ENCODE data around the gene ADAMTS8. TPM values are rescaled to one million over a fixed set of nuclear protein-coding genes. Genes with fewer than 3 reads are reported as not detected.
"Not testable (repeated sequence)": the region's sequence is repeated elsewhere in the genome, so short reads cannot be mapped to it uniquely, and the experiment has no call there.

The ADAMTS8 gene
- polyA plus RNA-seq, 3 donors: 0.28 to 0.82 (median 0.67) TPM

- 9 to 11% (median 10%) methylated on average over 11 of the region's 11 CpGs for WGBS, 3 donors
- H3K27ac ChIP-seq (ENCODE audit: low read depth, low read length): no peak overlapping the region
Measured at GRCh38 chr11:130448039-130448415, 19.6 kb upstream of the ADAMTS8 start.

GRCh38 chr11:130445788-130446187 lies 17.4 kb upstream of the ADAMTS8 start:
- 87 to 96% (median 90%) methylated on average over 3 of the region's 3 CpGs for WGBS, 3 donors
- no peak overlapping the region for H3K27ac ChIP-seq (ENCODE audit: low read depth, low read length)

DNA sequence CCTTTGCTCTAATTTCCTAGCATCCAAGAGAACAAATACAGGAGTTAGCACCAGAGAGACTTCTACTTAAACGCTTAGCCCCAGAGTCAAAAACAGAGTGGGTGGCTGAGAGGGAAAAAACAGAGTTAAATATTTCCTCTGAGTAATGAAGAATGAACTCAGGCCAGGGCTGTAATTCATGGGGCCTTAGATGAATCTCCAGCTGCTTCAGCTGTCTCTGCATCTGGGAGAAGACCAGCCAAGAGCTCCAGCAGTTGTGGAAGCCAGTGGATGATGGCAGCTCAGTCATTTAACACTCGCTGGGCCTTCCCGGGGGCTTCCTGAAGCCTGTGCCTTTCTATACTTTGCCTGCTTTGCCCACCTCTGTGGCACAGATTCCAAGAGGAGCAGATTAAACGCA lies 14.3 kb upstream of the ADAMTS8 start:
- WGBS, 3 donors: 51 to 78% (median 63%) methylated on average over 4 of the region's 4 CpGs
- no peak overlapping the region for H3K27ac ChIP-seq (ENCODE audit: low read depth, low read length)

DNA sequence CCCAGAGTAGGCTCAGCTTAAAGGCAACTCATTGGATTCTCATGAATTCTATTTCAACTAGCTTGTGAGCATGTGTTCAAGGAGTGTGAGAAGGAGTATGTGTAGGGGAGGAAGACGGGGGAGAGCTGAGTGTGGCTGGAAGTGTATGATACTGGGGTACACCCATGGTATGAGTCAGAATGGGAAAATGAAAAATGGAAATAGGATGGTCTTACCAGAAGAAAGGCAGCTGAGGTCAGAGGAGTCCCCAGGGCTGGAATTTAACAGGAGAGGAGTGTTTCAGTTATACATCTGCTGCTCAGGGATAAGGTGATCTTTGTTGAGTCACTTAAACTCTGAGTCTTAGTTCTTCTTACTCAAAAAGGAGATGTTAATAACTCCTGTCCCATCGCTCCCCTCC lies 13.3 kb upstream of the ADAMTS8 start:
- WGBS, 3 donors: 72 to 97% (median 81%) methylated on average over 2 of the region's 2 CpGs
- no peak overlapping the region for H3K27ac ChIP-seq (ENCODE audit: low read depth, low read length)

DNA sequence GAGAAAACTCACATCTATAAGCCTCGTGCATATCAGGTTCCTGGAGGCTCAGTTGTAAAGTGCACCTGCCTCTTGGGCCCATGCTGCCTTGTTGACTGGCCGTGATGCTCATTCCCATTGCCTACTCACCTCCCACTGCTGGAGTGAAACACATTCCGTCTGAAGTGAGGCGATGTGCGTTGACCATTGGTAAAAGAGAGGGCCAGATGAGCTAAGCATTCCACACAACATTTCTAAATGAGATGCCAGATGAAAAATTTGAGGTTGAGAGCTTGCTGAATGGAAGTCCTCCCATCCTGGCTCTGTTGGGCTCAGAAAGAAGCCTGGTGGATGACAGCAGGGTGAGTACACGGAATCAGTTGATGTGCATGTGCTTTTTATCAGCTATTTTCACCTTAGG lies 11.5 kb upstream of the ADAMTS8 start:
- no peak overlapping the region for H3K27ac ChIP-seq (ENCODE audit: low read depth, low read length)
- 76 to 95% (median 87%) methylated on average over 6 of the region's 6 CpGs for WGBS, 3 donors

- 53 to 84% (median 59%) methylated on average over 4 of the region's 4 CpGs for WGBS, 3 donors
- H3K27ac ChIP-seq (ENCODE audit: low read depth, low read length): no peak overlapping the region
Measured at GRCh38 chr11:130439160-130439519, 10.7 kb upstream of the ADAMTS8 start.

GRCh38 chr11:130438401-130439159 lies 10.2 kb upstream of the ADAMTS8 start:
- H3K27ac ChIP-seq (ENCODE audit: low read depth, low read length): not testable (repeated sequence)
- WGBS, 3 donors: 79 to 87% (median 82%) methylated on average over 10 of the region's 10 CpGs

GRCh38 chr11:130437848-130438247 lies 9.4 kb upstream of the ADAMTS8 start:
- H3K27ac ChIP-seq (ENCODE audit: low read depth, low read length): no peak overlapping the region
- 84 to 97% (median 97%) methylated on average over 7 of the region's 7 CpGs for WGBS, 3 donors

DNA sequence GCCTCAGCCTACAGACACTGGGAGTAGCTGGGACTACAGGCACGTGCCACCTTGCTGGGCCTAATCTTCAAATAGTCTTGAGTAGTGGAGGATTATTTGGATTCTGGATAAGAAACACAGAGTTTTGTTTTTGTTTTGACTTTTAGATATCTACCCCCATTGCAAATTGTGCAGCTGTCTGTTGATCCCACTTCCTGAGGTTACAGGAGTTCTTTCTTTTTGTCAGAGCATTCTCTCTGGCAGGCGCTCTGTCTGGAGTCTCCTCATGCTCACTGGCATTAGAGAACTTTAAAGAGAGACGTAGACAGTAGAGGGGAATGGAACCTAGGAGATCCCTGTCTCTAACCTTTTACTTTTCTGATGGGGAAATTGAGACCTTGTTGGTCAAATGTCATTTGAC lies 7.8 kb upstream of the ADAMTS8 start:
- WGBS, 3 donors: 69 to 82% (median 80%) methylated on average over 3 of the region's 3 CpGs
- H3K27ac ChIP-seq (ENCODE audit: low read depth, low read length): no peak overlapping the region

- H3K27ac ChIP-seq (ENCODE audit: low read depth, low read length): no peak overlapping the region
- WGBS, 3 donors: 52 to 61% (median 56%) methylated on average over 4 of the region's 4 CpGs
Measured at GRCh38 chr11:130435671-130436070, 7.3 kb upstream of the ADAMTS8 start.

- H3K27ac ChIP-seq (ENCODE audit: low read depth, low read length): no peak overlapping the region
- 0 to 1% (median 0%) methylated on average over 20 of the region's 20 CpGs for WGBS, 3 donors
Measured at GRCh38 chr11:130434521-130435223, 6.3 kb upstream of the ADAMTS8 start.

- no peak overlapping the region for H3K27ac ChIP-seq (ENCODE audit: low read depth, low read length)
- 75 to 82% (median 81%) methylated on average over 4 of the region's 4 CpGs for WGBS, 3 donors
Measured at GRCh38 chr11:130433357-130433756, 4.9 kb upstream of the ADAMTS8 start.

- 42 to 78% (median 59%) methylated on average over 3 of the region's 3 CpGs for WGBS, 3 donors
- no peak overlapping the region for H3K27ac ChIP-seq (ENCODE audit: low read depth, low read length)
Measured at GRCh38 chr11:130431801-130432200, 3.4 kb upstream of the ADAMTS8 start.

DNA sequence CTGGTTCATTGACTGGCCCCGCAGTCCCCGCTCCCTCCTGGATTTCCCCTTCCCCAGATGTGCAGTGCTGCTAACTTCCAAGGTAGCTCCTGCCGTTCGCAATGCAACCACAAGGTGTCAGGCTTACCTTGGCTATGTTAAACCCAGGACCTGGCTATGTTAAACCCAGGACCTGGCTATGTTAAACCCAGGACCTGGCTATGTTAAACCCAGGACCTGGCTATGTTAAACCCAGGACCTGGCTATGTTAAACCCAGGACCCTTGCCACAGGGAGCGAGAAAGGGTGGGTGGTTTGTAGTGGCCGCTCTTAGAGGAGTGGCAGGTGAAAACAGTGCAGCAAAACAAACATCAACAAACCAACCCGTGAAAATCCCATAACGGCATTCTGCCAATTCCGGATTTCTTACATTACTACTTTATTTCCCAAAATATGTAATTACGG lies 2.9 kb upstream of the ADAMTS8 start:
- WGBS, 3 donors: 15 to 23% (median 20%) methylated on average over 10 of the region's 10 CpGs
- no peak overlapping the region for H3K27ac ChIP-seq (ENCODE audit: low read depth, low read length)

- no peak overlapping the region for H3K27ac ChIP-seq (ENCODE audit: low read depth, low read length)
- WGBS, 3 donors: 61 to 67% (median 64%) methylated on average over 3 of the region's 3 CpGs
Measured at GRCh38 chr11:130429983-130430382, 1.6 kb upstream of the ADAMTS8 start.

DNA sequence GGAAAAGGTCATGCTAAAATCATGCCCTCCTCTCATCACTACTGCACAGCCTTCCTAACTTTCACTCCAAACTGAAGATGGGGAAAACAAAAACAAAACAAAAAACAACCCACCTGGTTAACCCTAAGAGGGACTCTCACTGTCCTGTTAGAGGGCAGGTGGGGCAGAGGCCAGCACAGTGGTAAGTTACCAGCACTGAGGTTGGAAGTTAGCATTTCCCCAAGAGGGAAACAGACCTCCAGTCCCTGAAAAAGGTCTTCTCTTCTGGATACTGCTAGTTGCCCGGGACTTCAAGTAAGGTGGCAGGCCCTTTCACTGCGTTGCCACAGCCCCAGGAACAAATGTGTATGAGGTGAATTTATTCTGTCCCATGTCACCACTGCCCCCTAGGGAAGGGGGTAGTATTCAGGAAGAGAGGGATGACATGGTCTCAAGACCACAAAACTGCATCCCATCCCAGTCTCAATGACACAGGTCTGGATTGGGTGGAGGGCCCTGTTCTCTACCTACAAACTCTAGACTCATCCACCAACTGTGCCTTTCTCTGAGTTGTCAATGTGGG lies 792 bp upstream of the ADAMTS8 start:
- no peak overlapping the region for H3K27ac ChIP-seq (ENCODE audit: low read depth, low read length)
- 56 to 78% (median 75%) methylated on average over 2 of the region's 2 CpGs for WGBS, 3 donors

DNA sequence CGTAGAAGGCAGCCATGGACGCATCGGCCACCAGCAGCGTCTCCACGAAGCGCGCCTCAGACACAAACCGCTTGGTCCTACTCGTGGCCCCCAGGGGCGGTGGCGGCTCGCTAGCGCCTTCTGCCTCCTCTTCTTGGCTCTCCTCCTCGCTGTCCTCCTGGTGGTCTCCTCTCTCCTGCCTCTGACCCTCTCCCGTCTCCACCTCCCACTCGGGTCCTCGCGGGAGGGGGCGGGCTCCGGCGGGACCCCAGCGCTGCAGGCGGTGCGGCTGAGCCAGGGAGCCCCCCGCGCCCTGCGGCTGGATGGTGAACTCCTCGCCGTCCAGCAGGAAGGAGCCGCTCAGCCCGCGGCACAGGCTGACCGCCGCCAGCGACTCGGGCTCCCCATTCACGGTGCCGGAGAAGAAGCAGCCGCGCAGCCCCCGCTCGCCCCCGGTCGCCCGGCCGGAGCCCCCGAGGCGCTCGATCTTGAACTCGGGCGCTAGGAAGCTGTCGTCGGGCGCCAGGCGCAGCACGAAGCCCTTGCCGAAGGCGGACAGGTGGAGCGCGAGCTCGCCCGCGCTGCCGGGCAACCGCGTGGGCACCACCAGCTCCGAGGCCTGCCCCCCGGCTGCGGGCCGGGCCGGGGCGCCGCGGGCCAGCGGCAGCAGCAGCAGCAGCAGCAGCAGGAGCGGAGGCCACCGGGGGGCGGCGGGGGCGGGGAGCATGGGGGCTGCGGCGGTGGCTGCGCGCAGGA lies 661 bp downstream of the ADAMTS8 start:
- no peak overlapping the region for H3K27ac ChIP-seq (ENCODE audit: low read depth, low read length)
- WGBS, 3 donors: 0 to 2% (median 1%) methylated on average over 51 to 80 of the region's 84 CpGs

DNA sequence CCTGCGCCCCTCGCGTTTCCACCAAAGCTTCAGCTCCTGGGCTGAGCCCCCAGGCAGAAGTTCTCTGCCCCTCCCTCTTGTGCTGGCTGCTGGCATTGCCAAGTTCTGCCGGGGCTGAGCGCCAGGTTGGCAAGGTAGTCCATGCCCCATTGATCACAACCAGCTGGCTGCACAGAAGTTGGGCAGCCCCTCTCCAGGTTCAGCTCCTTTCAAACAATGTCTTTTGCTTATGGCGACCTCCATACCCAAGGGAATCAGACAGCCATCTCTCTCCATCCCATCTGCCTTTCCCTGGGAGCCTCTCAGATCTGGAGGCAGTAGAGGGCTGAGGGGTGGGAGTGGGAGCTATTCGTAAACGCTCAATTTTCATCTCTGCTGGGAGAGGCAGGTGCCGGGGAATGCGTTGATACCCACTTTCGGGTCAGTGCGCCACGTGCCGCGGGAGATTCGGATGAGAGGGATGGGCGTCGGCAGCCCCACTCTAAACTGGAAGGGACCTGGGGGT lies 1.5 kb downstream of the ADAMTS8 start:
- no peak overlapping the region for H3K27ac ChIP-seq (ENCODE audit: low read depth, low read length)

More for the DNA sequence above, 1.5 kb downstream of the ADAMTS8 start:
- 30 to 41% (median 34%) methylated on average over 18 of the region's 18 CpGs for WGBS, 3 donors
